Caco-2 (cell line): ENCODE results near the gene C11orf24. TPM values are rescaled to one million over a fixed set of nuclear protein-coding genes. Genes with fewer than 3 reads are reported as not detected.

Source experiments
- BruUV-seq: library from RNA; stranded (reverse); fragments of 400-500 nt; replicated peaks from 2 replicates; lab custom pipeline; 2021; lab: Mats Ljungman, UMichigan
- CTCF ChIA-PET: fragments of 300-600 bp; sonication (Branson Sonifier 250); formaldehyde crosslinking; loops from one replicate; lab custom pipeline; 2022; ENCODE audit warnings: antibody characterized with exemption; lab: Charles Lee
- POLR2A ChIA-PET: fragments of 300-600 bp; sonication (Branson Sonifier 250); formaldehyde crosslinking; loops from one replicate; lab custom pipeline; 2022; ENCODE audit warnings: antibody characterized with exemption; lab: Charles Lee
- DNase-seq, 2 experiments: peaks; one replicate each; pipeline versions ENCODE4 v3.0.0 to v3.0.0-alpha.2; 2020 to 2022
- H3K27me3 ChIP-seq: replicated peaks from 2 replicates; pipeline ENCODE4 v1.6.0; 2011; ENCODE audit warnings: low read length; ENCODE audit not compliant: control insufficient read depth, insufficient read depth
- H3K36me3 ChIP-seq: 2 replicates; pipeline ENCODE4 v1.5.1; 2011; ENCODE audit warnings: low read length; ENCODE audit not compliant: control insufficient read depth, insufficient read depth
- H3K4me1 ChIP-seq: fragments of 250-450 bp; sonication (Bioruptor Pico); 2 replicates; pipeline ENCODE4 v1.5.1; 2020; ENCODE audit warnings: mild to moderate bottlenecking
- H3K4me3 ChIP-seq: 2 replicates; pipeline ENCODE4 v1.5.1; 2011; ENCODE audit warnings: low read depth, mild to moderate bottlenecking, control low read depth, low read length
- H3K9me3 ChIP-seq: fragments of 250-450 bp; sonication (Bioruptor Pico); 2 replicates; pipeline ENCODE4 v1.5.1; 2020; ENCODE audit warnings: mild to moderate bottlenecking, moderate library complexity
- H3K27ac Mint-ChIP-seq: one replicate; pipeline ENCODE4 v1.8.0; 2022; ENCODE audit warnings: mixed read lengths; ENCODE audit not compliant: unreplicated experiment
- H3K27me3 Mint-ChIP-seq: one replicate; pipeline ENCODE4 v1.8.0; 2022; ENCODE audit warnings: mixed read lengths; ENCODE audit not compliant: insufficient read depth, unreplicated experiment
- H3K36me3 Mint-ChIP-seq: one replicate; pipeline ENCODE4 v1.8.0; 2022; ENCODE audit warnings: mild to moderate bottlenecking, mixed read lengths; ENCODE audit not compliant: insufficient read depth, unreplicated experiment
- H3K4me1 Mint-ChIP-seq: one replicate; pipeline ENCODE4 v1.8.0; 2022; ENCODE audit warnings: low read depth, mixed read lengths; ENCODE audit not compliant: unreplicated experiment
- H3K4me3 Mint-ChIP-seq: one replicate; pipeline ENCODE4 v1.8.0; 2022; ENCODE audit warnings: mild to moderate bottlenecking, moderate library complexity, mixed read lengths; ENCODE audit not compliant: unreplicated experiment
- H3K9me3 Mint-ChIP-seq: one replicate; pipeline ENCODE4 v1.8.0; 2022; ENCODE audit warnings: mixed read lengths; ENCODE audit not compliant: unreplicated experiment
- intact Hi-C: fragments of 100-400 bp; cut with micrococcal nuclease; formaldehyde crosslinking; loops from one replicate; pipeline ENCODE4 v1.10.0; 2022; ENCODE audit not compliant: unreplicated experiment
- total RNA-seq: library from RNA; stranded (reverse); gene quantifications from 2 replicates; pipeline ENCODE4 v1.2.3, GENCODE V29; 2022
- TF ChIP-seq, protein P1 (sequence below), 2 experiments: fragments of 200-600 bp in 1 of 2; IDR thresholded peaks; 1 replicate in 1 of 2; 2 replicates in 1 of 2; pipeline versions ENCODE4 v1.5.1 to v1.8.0; 2011 to 2022; ENCODE audit warnings: antibody characterized with exemption in 1 of 2, control low read depth in 1 of 2, inconsistent platforms in 1 of 2, low read depth in 1 of 2, low read length in 1 of 2, mild to moderate bottlenecking in 1 of 2, moderate library complexity in 1 of 2; ENCODE audit not compliant: insufficient read depth in 1 of 2, severe bottlenecking in 1 of 2, unreplicated experiment in 1 of 2

The C11orf24 gene
- total RNA-seq, 1 experiment from 2014 or later: 79.8 TPM

DNA sequence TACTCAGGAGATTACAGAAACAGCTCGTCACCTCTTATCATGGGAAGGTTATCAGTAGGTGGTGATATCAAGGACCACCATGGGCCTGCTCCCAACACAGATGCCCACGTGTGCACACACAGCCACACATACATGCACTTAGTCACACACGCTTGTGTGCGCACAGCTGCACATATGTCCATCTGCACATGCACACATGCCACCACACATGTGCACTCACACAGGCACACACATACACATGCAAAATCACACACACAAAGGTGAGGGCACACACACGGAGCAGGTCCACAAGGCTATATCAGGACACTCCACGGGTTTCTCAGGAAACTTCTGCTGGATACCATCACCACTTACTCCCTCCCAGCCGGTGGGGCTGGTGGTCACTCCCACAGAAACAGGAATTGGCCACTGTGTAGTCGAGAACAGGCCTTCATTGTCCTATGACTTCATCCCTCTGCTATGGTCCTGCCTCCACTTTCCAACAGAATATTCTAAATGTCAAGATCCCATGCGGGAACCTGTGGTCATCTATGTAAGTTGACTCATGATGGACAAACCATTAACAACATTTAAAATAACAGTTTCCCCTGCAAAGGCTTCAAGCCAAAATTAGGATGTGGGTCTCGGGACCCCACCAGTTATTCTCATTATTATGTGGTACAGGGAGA is 2.2 kb downstream of the C11orf24 start:
- Histone ChIP-seq H3K4me1 (peaks cover 18% of the 10 kb centered on the region), H3K27me3 (no peaks in the 10 kb centered on the region), H3K9me3 (no peaks in the 10 kb centered on the region), H3K36me3 (peaks cover 13% of the 10 kb centered on the region), H3K4me3 (no peak overlapping the region)
- peak in 1 of 2 experiments; percentile 21 for DNase-seq
- TF ChIP-seq, protein P1, sequence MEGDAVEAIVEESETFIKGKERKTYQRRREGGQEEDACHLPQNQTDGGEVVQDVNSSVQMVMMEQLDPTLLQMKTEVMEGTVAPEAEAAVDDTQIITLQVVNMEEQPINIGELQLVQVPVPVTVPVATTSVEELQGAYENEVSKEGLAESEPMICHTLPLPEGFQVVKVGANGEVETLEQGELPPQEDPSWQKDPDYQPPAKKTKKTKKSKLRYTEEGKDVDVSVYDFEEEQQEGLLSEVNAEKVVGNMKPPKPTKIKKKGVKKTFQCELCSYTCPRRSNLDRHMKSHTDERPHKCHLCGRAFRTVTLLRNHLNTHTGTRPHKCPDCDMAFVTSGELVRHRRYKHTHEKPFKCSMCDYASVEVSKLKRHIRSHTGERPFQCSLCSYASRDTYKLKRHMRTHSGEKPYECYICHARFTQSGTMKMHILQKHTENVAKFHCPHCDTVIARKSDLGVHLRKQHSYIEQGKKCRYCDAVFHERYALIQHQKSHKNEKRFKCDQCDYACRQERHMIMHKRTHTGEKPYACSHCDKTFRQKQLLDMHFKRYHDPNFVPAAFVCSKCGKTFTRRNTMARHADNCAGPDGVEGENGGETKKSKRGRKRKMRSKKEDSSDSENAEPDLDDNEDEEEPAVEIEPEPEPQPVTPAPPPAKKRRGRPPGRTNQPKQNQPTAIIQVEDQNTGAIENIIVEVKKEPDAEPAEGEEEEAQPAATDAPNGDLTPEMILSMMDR (IDR thresholded peaks at IDR 0.05; ENCODE audit: insufficient read depth in 1 of 2, low read depth in 1 of 2, low read length in 1 of 2, severe bottlenecking in 1 of 2, unreplicated experiment in 1 of 2): no peak
- CTCF ChIA-PET: interaction anchor here (2.6 to 3.2 kb wide), 2 partner anchors 12 to 29 kb away, joined by 25 to 55 read pairs; no protein-coding TSS in a partner anchor
- Mint-ChIP-seq H3K4me3 (peak overlapping the region; percentile 33), H3K27me3 (no peaks in the 10 kb centered on the region), H3K4me1 (peaks cover 19% of the 10 kb centered on the region), H3K36me3 (peaks cover 48% of the 10 kb centered on the region), H3K9me3 (peaks cover 6% of the 10 kb centered on the region), H3K27ac (peak overlapping the region; percentile 98)
- BruUV-seq: no TSS peak
- intact Hi-C loops: loop anchor here (2.0 to 10.0 kb wide), 4 partner anchors 27 to 155 kb away; no protein-coding TSS in a partner anchor
- POLR2A ChIA-PET: interaction anchor here (1.4 kb wide), 1 partner anchor 28 kb away, joined by 3 read pairs; no protein-coding TSS in a partner anchor

DNA sequence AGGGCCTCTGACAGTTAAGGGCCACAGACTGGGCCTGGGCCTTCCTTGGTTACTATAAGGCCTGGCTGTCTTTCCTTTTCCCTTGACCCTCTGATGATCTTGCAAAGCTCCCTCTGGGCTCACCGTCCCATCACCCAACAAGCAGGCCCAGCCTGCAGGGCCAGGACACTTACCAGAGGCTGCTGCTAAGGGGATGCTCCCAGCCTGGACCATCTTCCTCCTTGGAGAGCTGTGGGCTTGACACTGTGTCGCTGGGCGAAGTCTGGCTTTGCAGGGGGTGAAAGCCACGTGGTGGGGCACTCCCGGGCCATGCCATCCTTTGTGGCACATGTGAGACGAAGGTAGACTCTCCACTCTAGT is 3.9 kb downstream of the C11orf24 start:
- H3K27me3 ChIP-seq: no peaks in the 10 kb centered on the region
- Mint-ChIP-seq H3K27ac (no peak overlapping the region), H3K4me3 (no peak overlapping the region), H3K9me3 (peaks cover 7% of the 10 kb centered on the region), H3K36me3 (peaks cover 55% of the 10 kb centered on the region), H3K27me3 (no peaks in the 10 kb centered on the region), H3K4me1 (peaks cover 13% of the 10 kb centered on the region)
- ChIA-PET CTCF (no interaction called here), POLR2A (no interaction called here)
- TF ChIP-seq, protein P1 (IDR thresholded peaks at IDR 0.05; ENCODE audit: insufficient read depth in 1 of 2, low read depth in 1 of 2, low read length in 1 of 2, severe bottlenecking in 1 of 2, unreplicated experiment in 1 of 2): no peak
- intact Hi-C loops: no loop called here
- H3K4me3 ChIP-seq: no peak overlapping the region
- peak in 1 of 2 experiments; percentile 23 for DNase-seq
- no TSS peak for BruUV-seq
- H3K4me1 ChIP-seq: peaks cover 18% of the 10 kb centered on the region
- peaks cover 17% of the 10 kb centered on the region for H3K36me3 ChIP-seq
- no peaks in the 10 kb centered on the region for H3K9me3 ChIP-seq

DNA sequence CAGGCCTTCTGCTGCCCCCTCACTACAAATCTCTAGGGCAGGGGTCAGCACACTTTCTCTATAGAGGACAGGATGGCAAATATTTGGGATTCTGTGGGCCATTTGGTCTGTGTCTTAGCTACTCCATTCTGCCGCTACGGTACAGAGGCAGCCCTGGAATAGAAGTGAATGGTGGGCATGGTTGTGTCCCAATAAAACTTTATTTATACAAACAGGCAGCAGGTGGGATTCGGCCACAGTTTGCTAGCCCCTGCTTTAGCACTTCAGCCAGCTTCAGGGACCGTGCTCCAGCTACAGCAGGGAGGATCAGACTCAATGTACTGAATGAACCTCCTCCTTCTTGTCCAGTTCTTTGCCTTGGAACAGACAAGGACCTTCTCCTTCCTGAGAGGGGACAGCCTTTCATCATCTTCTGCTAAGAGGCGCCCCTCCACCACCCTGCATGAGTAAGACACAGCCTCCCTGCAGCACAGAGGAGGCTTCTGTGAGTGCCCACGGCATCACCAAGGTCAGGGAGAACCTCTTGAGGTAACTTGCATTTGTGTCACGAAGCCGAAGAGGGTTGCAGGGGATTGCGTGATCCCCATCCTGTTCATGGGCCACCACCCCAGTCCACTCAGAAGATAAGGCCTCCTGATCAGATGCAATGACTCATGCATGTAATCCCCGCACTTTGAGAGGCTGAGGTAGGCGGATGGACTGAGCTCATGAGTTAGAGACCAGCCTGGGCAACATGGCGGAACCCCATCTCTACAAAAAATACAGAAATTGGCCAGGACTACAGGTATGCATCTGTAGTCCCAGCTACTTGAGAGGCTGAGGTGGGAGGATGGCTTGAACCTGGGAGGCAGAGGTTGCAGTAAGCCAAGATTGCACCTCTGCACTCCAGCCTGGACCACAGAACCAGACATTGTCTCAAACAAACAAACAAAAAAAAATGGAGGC is 4.6 kb downstream of the C11orf24 start:
- peak in 1 of 2 experiments; percentile 26 for DNase-seq
- H3K9me3 ChIP-seq: no peaks in the 10 kb centered on the region
- no peak overlapping the region for H3K27ac Mint-ChIP-seq
- CTCF ChIA-PET: interaction anchor here (1.4 to 1.8 kb wide), 2 partner anchors 10 to 31 kb away, joined by 4 to 8 read pairs; no protein-coding TSS in a partner anchor
- no peaks in the 10 kb centered on the region for H3K27me3 Mint-ChIP-seq
- TF ChIP-seq, protein P1 (IDR thresholded peaks at IDR 0.05; ENCODE audit: insufficient read depth in 1 of 2, low read depth in 1 of 2, low read length in 1 of 2, severe bottlenecking in 1 of 2, unreplicated experiment in 1 of 2): no peak
- peaks cover 18% of the 10 kb centered on the region for H3K4me1 ChIP-seq
- BruUV-seq: no TSS peak
- peaks cover 13% of the 10 kb centered on the region for H3K4me1 Mint-ChIP-seq
- H3K27me3 ChIP-seq: no peaks in the 10 kb centered on the region
- intact Hi-C loops: no loop called here
- no peak overlapping the region for H3K4me3 Mint-ChIP-seq
- POLR2A ChIA-PET: no interaction called here
- peaks cover 17% of the 10 kb centered on the region for H3K36me3 ChIP-seq
- peaks cover 59% of the 10 kb centered on the region for H3K36me3 Mint-ChIP-seq
- H3K9me3 Mint-ChIP-seq: peaks cover 7% of the 10 kb centered on the region
- H3K4me3 ChIP-seq: no peak overlapping the region
